ENCODE measurements around the gene FOXP1. TPM values are rescaled to one million over a fixed set of nuclear protein-coding genes. Genes with fewer than 3 reads are reported as not detected.
A peak's percentile ranks its signal among the peaks of the same experiment; 100 is the strongest.

FOXP1 gene
- total RNA-seq, 1 donor from 2014 or later, result 70.2 TPM

DNA sequence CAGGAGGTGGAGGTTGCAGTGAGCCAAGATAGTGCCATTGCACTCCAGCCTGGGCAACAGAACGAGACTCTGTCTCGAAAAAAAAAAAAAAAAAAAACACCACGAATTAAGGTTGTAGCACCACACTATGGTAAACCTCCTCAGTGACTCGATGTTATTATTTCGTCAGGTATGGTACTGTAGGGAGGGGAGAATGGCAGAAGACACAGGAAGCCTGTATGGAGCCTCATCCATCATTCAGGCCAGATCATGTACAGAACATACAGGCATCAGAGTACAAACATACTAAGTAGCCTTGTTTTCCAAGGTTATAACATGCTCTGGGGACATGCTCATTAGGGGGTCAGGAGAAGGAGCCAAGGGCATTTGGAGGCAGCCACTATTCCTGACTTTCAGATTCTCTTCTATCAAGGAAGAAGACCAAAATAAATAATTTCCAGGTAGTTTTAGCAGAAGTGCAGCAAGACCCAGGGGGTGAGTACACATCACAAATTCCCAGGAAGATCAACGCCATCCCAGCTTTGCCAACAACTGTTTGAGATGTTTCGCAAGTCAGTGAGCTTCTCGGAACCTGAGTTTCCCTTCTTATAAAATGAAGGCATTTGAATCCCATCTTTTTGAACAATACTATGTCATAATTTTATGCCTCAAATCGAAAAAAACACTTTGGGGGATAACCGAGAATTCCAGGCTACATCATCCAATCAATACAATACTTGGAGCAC lies 79.8 kb downstream of the FOXP1 start:
- ATAC-seq, result peak; percentile 50

DNA sequence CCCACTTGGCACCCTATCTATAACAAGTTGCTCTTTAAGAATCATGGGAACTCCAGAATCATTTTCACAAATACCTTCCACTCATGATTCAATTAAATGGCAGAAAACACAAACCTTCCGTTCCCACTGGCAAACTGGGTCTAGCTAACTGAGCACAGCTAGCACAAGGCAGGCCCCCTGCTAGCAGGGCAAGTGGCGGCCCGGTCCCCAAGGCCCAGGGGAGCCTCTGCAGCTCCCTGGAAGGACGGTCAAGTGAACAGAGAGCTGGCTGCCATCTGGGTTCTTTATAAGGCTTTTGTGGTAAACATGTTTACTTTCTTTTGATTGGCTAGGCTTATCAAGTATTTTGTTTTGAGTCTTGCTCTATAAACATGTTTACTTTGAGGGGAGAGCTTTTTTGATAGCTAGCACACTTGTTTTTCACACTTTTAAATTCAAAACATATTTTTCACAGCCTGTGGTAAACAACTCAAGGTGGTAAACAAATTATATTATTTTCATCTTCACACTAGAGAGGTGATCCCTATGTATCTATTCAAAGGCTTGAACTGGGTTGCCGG lies 81.4 kb downstream of the FOXP1 start:
- ATAC-seq, result no peak

DNA sequence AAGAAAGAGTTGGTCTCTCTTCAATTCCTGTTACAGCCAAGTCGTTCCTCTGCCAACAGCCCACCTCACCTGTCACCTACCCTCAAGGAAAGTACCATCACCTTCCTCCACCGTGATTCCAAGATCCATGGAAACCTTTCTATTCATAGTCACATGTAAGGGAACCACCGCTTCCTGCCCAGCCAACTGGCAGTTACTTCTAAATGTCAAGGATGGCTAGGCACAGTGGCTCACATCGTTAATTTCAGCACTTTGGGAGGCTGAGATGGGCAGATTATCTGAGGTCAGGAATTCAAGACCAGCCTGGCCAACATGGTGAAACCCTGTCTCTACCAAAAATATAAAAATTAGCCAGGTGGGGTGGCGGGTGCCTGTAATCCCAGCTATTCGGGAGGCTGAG lies 82.8 kb downstream of the FOXP1 start:
- no peak for ATAC-seq

DNA sequence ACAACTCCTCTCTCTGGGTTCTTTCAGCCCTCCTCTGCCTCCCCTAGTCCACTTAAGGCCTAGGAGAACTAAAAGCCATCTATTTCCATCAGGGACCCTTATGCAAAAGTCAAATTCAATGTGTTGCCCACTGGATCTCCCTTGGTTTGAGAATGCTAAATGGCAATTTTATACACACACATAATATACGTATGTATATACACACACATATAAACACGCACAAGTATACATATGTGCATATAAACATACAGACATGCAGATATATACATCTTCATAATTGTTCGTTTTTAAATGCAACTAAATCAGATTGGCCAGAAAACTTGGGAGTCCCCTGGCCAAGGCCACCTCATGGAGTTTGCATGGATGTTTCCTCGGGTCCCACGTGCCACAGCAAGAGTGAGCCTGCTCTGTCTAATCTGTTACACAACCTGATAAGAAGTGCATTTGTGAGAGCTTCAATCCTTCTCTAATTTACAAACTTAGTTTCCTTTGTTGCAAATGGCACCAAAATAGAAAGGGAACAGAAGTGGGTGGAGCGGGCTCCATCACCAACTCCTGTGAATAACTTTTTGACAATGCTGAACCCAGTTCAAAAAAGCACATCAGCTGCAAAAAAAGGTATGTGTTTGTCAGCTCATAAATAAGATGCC lies 84.2 kb downstream of the FOXP1 start:
- ATAC-seq, result no peak

DNA sequence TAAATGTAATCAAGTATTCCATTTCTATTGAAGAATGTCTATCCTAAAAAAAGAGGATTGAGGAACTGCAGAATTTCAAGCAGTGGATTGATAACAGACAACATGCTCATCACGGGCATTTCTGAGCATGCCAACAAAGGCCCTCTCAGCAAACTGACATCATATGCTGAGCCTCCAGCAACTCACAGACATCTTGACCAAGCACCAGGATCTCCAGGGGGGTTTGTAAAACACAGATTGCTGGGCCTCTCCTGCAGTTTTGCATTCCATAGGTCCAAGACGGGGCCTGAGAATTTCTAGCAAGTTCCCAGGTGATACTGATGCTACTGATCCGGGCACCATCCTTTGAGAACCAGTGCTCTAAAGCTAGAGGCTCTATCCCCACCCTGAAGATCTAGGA lies 85.0 kb downstream of the FOXP1 start:
- no peak for ATAC-seq

DNA sequence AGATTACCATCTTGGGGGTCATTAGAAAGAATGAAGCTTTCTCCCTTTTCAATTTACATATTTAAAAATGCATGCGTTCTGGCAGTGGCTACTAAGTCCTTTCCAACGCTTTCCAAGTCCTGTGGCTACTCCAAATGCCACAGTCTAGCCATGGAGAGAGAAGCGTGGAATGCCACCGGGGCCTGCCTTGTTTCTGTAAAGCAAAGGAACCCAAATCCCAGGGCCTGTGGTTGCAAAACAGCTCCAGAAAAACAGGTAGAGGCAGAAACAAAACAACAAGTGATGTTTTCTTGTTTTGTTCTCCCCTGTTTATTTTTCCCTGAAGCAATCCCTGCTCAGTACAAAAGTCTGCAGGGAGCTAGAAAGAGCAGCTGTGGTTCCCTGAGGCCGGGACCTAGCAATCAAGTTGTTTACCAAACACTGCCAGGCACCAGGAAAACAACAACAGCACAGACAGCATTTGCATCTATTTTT lies 85.5 kb downstream of the FOXP1 start:
- ATAC-seq, result no peak

DNA sequence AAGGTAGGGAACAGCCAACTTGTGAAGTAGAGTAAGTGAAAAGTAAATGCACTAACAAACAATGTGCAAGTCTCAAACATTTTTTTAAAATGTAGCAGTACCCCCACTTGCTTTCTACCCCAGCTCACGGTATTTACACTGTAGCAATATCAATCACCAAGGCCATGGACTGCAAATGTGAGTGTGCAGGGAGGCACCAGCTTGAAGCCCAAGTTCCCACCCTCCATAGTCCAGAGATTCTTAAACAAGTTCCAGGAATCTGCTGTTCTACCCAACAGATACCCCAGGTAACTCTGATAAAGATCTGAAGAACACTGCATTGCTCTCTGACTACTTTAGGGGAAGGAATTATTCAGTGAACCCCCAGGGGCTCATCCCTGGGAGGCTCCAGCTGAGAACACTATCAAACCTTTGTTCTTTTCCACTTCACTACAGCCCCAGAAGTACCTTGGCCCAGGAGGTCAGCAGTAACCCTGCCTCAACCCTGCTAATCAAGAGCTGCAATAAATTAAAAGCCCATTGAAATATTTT lies 86.1 kb downstream of the FOXP1 start:
- ATAC-seq, result no peak

DNA sequence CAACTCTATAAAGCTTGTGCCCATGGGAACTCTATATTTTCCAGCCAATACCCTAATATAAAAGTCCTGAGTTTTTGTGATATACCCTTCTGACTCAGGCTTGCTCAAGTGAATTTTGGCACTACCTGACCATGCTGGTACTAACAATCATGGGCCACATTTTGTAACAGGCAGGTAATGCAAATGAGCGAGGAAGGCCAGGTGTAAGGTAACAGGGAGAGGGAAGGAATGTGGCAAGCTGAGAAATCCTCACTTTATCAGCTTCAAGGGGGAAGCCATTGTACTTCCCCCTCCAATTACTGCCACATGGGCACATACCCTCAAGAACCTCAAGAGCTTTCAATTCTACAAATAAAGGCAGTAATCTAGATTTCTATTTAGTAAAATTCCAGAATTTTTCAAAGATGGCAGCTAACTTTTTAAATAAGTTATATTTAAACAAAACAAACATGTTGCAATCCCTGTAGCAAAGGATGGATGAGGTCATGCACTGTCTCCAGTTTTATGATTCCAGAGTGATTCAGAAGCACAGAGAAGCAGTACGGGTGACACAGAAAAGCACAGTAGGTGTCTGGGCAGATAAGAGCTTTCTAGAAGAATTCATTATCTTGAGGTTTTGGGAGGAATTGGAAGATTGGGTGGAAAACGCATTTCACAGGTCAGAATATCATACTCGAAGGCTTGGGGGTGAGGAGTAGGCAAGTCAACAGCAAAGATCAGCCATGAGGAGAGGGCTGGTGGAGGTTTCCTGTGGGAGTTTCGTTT lies 87.6 kb downstream of the FOXP1 start:
- ATAC-seq, result peak; percentile 91

DNA sequence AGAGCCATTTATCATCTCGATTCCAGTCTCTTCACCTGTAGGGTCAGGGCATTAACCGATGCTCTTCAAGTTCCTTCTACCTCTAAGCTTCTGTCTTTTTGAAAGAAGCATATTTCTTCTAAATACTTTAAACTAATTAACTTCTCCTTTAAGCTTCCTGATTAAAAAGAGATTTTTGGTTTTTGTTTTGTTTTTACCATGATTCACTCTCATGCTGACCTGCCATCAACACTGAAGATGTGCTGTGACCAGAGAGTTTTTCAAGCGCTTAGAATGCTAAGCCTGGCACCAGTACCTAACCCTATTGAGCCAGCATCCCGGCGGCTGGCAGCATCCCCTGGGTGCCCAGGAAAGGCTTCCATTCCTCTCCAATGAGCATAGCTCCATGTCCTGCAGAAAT lies 89.3 kb downstream of the FOXP1 start:
- no peak for ATAC-seq

DNA sequence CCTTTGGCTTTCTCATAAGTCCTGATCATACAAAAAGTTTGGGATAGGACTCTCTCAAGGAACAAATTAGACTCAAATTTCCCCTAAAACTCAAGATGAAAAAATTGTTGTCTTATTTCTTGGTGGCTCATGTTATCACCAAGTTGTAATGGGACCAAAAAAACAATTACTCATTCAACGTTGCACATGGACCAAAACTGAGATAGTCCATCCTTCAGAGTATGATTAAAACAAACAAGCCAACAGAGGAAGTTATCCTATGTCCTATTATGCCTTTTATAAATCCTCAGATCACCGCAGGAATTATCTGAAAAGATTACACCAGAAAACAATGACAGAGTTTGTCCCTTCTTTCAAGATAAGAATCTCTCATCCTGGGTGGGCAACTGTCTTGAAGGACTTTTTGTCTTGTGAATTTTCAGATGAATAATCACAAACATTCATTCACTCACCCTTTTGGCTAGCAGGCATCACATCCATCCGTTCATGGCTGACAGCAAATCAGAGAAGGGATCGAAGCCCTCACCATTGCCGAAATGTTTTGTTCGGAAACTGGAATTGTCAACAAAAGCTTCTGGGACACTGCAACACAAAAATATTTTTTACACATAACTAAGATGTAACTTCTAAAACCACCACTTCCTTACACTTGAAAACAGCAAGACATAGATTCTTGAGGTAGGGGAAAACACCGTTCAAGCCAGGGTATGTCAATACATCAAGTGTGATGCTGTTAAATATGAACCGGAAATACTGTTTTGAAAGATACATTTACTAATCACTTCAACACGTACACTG lies 90.4 kb downstream of the FOXP1 start:
- no peak for ATAC-seq

DNA sequence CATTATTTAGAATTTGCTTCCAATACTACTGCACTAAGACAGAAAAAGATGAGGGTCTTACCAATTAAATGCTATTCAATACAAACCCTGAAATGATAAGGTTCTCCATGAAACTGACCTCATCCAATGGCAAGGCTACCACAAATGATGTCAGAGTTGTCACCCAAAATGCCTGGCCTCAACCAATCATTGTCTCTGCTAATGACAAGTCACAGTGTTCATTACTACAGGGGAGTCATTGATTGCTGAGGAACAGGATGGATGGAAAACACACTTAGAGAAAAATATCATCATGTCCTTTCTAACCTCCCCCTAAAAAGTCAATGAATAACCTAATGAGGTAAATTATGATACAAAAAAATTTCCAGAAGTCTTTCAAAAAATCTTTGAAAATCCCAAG lies 91.0 kb downstream of the FOXP1 start:
- ATAC-seq, result no peak

DNA sequence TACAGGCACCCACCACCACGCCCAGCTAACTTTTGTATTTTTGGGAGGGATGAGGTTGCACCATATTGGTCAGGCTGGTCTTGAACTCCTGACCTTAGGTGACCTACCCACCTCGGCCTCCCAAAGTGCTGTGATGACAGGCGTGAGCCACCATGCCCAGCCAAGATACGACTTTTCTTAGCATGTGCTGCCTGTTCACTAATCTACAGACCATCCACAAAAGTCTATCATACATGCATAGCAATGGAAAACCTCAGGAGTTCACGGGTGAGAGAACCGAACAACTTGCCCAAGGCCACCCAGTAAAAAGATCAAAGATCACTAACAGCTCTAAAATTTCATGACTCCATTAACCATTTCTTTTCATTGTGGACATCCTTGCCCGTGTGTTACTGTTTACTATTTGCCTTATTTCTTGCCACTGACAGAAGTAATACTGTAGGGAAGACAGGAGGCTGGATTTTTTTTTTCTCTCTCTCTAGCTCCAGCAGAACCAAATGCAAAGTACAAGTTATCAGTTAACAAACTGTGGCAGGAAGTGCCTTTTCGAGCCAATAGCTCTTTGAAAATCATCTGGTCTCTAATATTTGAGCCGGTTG lies 92.3 kb downstream of the FOXP1 start:
- ATAC-seq, result no peak

DNA sequence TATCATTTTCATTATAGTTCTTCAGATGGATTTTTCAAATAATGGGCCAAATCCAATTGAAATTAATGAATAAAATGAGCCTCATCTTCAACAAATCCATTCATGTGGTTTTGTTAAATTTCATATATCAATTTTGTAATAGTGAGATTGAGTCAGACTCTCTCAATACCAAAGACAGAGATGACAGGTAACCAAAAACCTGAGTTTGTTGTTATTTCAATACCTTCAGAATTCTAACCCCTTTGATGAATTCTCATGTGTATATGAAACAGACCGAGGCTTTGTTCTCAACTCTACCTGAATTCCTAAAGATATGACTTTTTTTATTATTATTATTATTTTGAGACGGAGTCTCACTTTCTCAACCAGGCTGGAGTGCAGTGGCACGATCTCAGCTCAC lies 92.8 kb downstream of the FOXP1 start:
- ATAC-seq, result no peak

DNA sequence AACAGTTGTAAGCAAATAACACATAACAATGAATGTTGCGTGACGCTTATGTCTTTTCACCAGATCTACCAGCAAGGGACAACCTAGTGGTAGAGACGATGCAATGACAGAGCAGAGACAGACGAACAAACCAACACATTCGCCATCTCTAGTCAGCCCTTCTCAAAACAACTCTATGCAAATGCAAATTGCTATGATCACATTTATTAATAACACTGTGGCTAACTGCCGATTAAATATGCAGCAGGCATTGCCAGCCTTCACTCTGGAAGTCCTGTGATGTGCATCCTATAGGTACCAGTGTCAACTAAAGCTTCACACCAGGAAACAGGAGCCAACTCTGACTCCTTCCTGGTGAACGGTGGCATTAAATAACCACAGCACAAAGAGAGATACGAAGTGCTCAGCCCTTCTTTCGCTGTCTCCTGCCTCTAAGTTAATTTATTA lies 94.2 kb downstream of the FOXP1 start:
- ATAC-seq, result no peak

DNA sequence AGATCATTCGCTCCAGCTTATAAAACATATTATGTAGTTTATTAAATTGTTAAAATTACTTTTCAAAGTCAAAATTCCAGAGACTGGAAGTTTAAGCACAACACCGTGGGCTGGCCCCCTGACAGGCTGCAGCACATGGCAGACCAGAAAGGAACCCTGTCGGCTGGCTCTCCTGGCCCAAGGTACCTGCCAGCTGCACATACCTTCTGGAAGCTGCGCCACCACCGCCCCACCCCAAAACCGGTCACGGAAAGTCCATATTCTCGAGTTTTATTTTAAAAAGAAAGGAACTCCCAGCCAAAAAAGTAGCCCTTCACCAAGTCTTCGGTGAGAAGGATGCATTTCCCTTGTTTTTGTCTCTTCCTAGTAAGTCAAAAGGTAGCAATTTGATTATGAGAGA lies 94.6 kb downstream of the FOXP1 start:
- ATAC-seq, result no peak

DNA sequence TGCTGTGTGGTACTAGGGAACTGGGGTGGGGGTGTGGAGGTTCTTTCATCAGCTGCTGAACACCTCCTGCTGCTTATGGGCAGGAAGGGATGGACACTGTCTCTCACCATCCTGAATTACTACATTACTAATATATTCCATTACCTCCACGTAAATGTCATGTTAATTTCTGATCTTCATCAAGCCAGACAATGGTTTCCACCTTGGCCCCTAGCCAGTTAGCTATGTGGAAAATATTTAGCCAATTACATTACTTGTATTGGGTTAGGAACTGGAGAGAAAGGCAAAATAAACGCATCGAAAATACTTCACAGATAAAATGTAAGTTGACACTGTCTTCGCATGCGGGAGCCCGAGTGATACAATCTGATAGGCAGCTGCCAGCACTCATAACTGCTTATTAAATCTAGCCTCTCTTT lies 95.1 kb downstream of the FOXP1 start:
- ATAC-seq, result no peak

DNA sequence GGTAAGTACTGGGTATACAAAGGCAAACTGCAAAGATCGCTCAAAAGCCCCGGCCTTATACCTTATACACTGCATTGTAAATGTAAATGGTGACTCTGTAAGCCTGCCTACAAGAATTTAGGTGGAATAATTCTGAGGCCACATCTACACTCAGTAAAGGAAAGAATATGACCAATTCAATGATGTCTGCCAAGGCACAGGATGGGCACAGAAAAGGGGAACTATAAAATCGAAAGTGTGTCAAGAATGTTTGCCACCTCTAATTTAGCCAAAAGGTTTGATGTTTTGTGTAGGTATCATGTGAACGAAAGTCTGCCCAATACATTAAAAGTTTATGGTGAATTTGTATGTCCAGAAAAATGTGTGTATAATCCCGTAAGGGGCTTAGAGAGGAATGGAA lies 96.1 kb downstream of the FOXP1 start:
- ATAC-seq, result no peak

DNA sequence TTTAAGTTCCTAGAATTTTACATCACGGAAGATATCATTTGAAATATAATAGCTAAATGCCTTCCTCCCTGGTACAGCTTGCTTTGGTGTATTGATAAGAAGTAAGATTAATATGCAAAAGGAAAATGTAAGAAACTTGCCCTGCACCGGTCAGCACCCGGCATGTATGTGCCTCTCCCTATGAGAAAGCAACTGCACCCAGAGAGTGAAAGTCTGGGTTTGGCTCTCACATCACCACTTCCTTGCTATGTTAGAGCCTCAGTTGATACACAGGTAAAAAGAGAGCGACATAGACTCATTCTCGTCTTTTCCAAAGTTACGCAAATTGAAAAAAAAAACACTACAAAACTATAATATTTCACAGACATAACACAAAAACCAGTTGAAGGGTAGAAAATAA lies 96.7 kb downstream of the FOXP1 start:
- ATAC-seq, result no peak

DNA sequence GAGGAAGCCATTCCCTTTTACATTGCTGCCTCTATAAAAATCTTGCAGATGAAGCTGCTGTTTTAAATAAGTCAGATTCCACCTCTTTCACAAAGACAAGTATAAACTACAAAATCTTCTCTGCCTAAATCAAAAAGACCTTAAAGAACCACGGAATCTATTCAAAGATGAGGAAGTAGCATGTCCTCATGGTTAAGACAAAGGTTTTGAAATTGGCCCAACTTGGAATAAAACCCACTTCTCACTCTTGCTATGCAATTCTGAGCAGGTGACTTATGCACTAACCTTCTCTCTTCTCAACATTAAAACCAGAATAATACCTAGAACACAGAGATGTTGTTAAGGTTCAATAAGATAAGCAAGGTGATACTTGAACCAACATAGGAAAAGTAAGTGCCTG lies 97.6 kb downstream of the FOXP1 start:
- ATAC-seq, result no peak

DNA sequence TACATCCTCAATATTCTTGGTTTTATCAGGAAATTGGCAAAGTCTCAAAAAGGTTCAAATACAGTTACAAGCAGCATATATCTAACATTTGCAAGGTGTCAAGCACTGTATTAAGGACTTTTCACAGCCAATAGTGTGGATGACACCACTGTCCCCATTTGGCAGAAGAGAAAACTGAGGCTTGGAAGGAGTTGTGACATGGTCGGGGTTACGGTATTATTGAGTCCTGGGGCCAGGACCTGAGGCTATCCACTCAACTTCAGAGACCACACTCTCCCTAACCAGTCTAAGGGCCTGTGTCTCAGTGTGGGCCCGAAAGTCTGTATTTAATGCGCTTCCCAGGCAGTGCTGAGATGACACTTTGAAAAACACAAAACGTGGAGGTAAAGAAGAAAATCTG lies 99.1 kb downstream of the FOXP1 start:
- no peak for ATAC-seq

DNA sequence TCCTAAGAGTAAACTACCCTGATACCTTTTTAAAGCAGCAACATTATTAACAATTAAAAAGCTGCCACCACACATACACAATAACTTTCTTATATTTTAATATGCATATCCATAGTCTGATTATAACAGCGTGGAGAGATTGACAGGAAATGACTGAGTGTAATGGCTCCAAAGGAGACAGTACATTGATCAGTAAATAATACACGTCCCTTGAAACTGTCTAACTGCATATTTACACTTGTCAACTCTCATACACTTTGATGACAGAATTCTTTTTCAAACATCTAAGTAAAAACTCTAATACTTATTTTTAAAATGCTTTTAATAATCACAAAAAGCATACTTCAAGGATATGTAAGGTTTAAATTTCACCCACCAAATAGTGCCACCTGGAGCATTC lies 99.5 kb downstream of the FOXP1 start:
- no peak for ATAC-seq

DNA sequence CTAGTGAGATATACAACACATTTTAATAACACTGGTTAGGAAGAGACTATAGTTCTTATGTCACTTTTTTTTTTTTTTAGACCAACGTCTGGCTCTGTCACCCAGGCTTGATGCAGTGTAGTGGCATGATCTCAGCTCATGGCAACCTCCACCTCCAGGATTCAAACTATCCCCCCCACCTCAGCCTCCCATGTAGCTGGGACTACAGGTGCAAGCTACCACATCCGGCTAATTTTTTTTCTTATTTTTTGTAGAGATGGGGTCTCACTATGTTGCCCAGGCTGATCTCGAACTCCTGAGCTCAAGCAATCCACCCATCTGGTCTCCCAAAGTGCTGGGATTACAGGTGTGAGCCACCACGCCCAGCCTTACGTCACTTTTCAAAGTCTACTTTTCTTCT lies 100.8 kb downstream of the FOXP1 start:
- ATAC-seq, result no peak

Measured in esophagus mucosa (tissue), 1 donor.